ENCODE results near the gene GRAP2. TPM values are rescaled to one million over a fixed set of nuclear protein-coding genes. Genes with fewer than 3 reads are reported as not detected.
"Not testable (repeated sequence)": the region's sequence is repeated elsewhere in the genome, so short reads cannot be mapped to it uniquely, and the experiment has no call there.

GRAP2 gene
- total RNA-seq, 1 donor from 2014 or later = not detected

GRCh38 chr22:39992088-39992826 is 91.4 kb downstream of the GRAP2 start:
- H3K36me3 ChIP-seq = no peaks in the 10 kb centered on the region
- intact Hi-C loops (cut with DNase I) = no loop called here
- H3K27me3 ChIP-seq = peaks cover 15% of the 10 kb centered on the region
- TF ChIP-seq, protein P1, sequence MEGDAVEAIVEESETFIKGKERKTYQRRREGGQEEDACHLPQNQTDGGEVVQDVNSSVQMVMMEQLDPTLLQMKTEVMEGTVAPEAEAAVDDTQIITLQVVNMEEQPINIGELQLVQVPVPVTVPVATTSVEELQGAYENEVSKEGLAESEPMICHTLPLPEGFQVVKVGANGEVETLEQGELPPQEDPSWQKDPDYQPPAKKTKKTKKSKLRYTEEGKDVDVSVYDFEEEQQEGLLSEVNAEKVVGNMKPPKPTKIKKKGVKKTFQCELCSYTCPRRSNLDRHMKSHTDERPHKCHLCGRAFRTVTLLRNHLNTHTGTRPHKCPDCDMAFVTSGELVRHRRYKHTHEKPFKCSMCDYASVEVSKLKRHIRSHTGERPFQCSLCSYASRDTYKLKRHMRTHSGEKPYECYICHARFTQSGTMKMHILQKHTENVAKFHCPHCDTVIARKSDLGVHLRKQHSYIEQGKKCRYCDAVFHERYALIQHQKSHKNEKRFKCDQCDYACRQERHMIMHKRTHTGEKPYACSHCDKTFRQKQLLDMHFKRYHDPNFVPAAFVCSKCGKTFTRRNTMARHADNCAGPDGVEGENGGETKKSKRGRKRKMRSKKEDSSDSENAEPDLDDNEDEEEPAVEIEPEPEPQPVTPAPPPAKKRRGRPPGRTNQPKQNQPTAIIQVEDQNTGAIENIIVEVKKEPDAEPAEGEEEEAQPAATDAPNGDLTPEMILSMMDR (IDR thresholded peaks at IDR 0.05) = no peak
- no peaks in the 10 kb centered on the region for H3K9me3 ChIP-seq
- no peak for DNase-seq (ENCODE audit: low spot score in 2 of 2)
- peaks cover 0 to 2% of the 10 kb centered on the region in 2 donors for H3K4me1 ChIP-seq
- no peak overlapping the region for H3K27ac ChIP-seq
- no peak overlapping the region for H3K4me3 ChIP-seq

DNA sequence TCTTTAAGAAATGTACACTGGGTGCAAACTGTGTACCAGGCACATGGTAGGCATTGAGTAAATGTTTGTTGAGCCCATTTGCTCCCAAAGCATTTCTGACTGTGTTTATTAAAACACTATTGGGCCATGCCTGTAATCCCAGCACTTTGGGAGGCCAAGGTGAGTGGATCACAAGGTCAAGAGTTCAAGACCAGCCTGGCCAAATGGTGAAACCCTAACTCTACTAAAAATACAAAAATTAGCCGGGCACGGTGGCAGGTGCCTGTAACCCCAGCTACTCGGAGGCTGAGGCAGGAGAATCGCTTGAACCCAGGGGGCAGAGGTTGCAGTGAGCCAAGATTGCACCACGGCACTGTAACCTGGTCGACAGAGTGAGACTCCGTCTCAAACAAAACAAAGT is 92.0 kb downstream of the GRAP2 start:
- H3K4me3 ChIP-seq; H3K36me3 ChIP-seq; intact Hi-C loops (cut with DNase I); H3K4me1 ChIP-seq; DNase-seq (ENCODE audit: low spot score in 2 of 2); H3K27ac ChIP-seq; H3K9me3 ChIP-seq: not testable (repeated sequence)
- peaks cover 15% of the 10 kb centered on the region for H3K27me3 ChIP-seq

DNA sequence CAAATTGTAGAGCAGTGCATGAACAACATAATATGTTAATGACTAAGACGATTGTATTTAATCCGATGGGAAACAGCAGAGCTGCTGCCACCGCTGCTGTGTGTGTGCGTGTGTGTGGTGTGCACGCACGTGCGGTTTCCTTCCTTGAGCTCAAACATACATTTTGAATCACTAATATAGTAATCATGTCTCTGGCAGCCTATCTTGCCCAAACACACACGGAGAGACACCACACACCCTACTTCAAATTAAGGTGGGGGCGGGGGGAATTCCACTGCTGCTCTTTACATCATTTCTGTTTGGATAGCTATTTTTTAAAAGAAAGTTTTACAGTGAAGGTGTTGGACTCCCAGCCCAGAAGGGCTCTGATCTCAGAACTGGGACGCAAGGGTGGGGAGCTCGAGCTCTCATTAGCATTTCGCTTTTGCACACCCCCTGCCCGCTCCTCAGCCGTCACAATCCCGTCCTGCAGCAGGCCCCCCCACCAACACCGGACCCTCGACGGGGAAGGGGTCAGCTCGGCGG is 93.2 kb downstream of the GRAP2 start:
- Histone ChIP-seq H3K9me3 (no peaks in the 10 kb centered on the region), H3K4me3 (no peak overlapping the region), H3K36me3 (no peaks in the 10 kb centered on the region), H3K27me3 (peaks cover 15% of the 10 kb centered on the region), H3K27ac (no peak overlapping the region), H3K4me1 (peaks cover 0 to 2% of the 10 kb centered on the region in 2 donors)
- no peak for DNase-seq (ENCODE audit: low spot score in 2 of 2)
- intact Hi-C loops (cut with DNase I) = no loop called here
- TF ChIP-seq, protein P1 (IDR thresholded peaks at IDR 0.05) = no peak

DNA sequence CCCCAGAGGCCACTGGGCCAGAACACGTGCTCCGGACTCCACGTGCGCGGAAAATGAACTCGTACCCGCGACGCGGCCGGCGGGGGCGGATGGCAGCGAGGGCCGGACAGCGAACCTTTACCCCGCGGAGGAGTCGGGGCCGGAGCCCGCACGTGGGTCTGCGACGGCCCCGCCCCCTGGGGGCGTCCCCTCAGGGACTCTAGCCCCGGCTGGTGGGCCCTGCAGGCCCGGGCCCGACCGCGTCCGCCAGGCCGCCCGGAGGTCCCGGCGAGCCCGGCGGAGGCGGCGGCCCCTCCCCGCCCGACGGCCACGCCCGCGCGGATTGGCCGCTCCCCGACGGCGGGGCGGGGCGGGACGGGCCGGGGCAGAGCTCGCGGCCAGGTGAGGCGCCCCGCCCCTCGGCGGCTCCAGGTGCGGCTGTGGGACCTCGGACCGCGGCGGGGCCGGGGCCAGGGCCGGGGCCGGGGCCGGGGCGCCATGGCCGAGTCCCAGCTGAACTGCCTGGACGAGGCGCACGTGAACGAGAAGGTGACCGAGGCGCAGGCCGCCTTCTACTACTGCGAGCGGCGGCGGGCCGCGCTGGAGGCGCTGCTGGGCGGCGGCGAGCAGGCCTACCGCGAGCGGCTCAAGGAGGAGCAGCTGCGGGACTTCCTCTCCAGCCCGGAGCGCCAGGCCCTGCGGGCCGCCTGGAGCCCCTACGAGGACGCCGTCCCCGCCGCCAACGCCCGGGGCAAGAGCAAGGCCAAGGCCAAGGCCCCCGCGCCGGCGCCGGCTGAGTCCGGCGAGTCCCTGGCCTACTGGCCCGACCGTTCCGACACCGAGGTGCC is 93.9 kb downstream of the GRAP2 start, which contains the start of gene FAM83F:
TSS of gene FAM83F (plus strand) at position 389 of the 827 bp plus-strand sequence. CDS start at position 478, 89 bp downstream.
- intact Hi-C loops (cut with DNase I) = no loop called here
- peak within 1 kb of the TSS; percentile 11 to 40 for H3K4me3 ChIP-seq

DNA sequence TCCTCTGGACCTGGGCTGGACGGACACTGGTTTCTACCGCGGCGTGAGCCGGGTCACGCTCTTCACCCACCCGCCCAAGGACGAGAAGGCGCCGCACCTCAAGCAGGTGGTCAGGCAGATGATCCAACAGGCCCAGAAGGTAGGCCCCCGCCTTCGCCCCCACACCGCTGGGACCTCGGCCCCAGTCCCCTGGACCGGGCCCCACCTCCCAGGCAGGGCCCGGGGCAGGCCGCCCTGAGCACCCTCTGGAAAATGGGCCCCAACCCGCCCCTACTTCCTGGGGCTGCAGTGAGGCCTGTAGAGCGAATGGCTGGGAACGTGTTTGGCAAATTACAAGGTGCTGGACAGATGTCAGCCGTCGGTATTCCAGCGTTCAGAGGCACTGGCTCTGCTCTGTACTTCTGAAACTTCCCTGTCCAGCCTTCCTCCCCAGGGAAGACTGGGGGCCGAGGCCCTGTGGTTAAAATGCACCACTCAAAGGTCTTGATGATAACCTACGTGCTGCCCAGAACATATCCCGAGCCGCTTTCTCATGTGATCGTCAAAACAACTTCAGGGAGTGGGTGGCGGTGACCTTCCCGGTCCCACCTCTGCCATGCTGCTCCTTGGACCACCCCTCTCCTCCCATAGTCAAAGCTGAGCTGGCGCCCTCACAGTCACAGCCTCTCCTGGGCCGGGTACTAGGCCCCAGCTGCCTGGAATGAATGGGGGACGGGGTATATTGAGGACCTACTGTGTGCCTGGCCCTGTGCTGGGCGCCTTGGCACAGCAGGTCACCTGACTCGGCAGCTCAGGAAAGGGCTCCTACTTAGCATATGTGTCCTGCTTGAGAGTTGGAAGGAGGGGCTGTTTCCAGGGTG is 94.7 kb downstream of the GRAP2 start:
- Histone ChIP-seq H3K27ac (no peak overlapping the region), H3K4me1 (peaks cover 0 to 2% of the 10 kb centered on the region in 2 donors), H3K36me3 (no peaks in the 10 kb centered on the region), H3K9me3 (no peaks in the 10 kb centered on the region), H3K27me3 (peaks cover 15% of the 10 kb centered on the region), H3K4me3 (peak overlapping the region in 1 of 2 donors; percentile 40)
- TF ChIP-seq, protein P1 (IDR thresholded peaks at IDR 0.05) = no peak
- intact Hi-C loops (cut with DNase I) = no loop called here
- no peak for DNase-seq (ENCODE audit: low spot score in 2 of 2)

More for the DNA sequence above, 93.9 kb downstream of the GRAP2 start, which contains the start of gene FAM83F:
- Histone ChIP-seq H3K27me3 (peaks cover 15% of the 10 kb centered on the region), H3K4me1 (peaks cover 0 to 2% of the 10 kb centered on the region in 2 donors), H3K27ac (no peak within 1 kb of the TSS), H3K36me3 (no peaks in the 10 kb centered on the region), H3K9me3 (no peaks in the 10 kb centered on the region)
- DNase-seq (ENCODE audit: low spot score in 2 of 2) = no peak
- TF ChIP-seq, protein P1 (IDR thresholded peaks at IDR 0.05) = no peak
